GM23248 (cell line): ENCODE results near the gene HSPA4L. TPM values are rescaled to one million over a fixed set of nuclear protein-coding genes. Genes with fewer than 3 reads are reported as not detected.

Experiments
- DNase-seq: peaks from one replicate; pipeline ENCODE4 v3.0.0-alpha.2; 2015
- H2AFZ ChIP-seq: fragments of 200-600 bp; sonication (generic); 2 replicates; pipeline ENCODE4 v1.6.1; 2016; ENCODE audit warnings: antibody characterized with exemption
- H3F3A ChIP-seq: fragments of 200-600 bp; sonication (generic); 2 replicates; pipeline ENCODE4 v1.6.1; 2016; ENCODE audit warnings: mild to moderate bottlenecking, antibody characterized with exemption, mixed run types; ENCODE audit not compliant: insufficient read depth
- H3K27ac ChIP-seq: fragments of 200-600 bp; sonication (generic); 2 replicates; pipeline ENCODE4 v1.5.1; 2016; ENCODE audit warnings: mild to moderate bottlenecking
- H3K27me3 ChIP-seq: fragments of 200-600 bp; sonication (generic); replicated peaks from 2 replicates; pipeline ENCODE4 v1.6.1; 2016; ENCODE audit warnings: mild to moderate bottlenecking; ENCODE audit not compliant: insufficient read depth
- H3K36me3 ChIP-seq: fragments of 200-600 bp; sonication (generic); 2 replicates; pipeline ENCODE4 v1.6.1; 2016; ENCODE audit warnings: low read depth, mild to moderate bottlenecking
- H3K4me1 ChIP-seq: fragments of 200-600 bp; sonication (generic); 2 replicates; pipeline ENCODE4 v1.6.1; 2016; ENCODE audit warnings: mild to moderate bottlenecking; ENCODE audit not compliant: insufficient read depth
- H3K4me2 ChIP-seq: fragments of 200-600 bp; sonication (generic); one replicate; pipeline ENCODE4 v1.6.1; 2016; ENCODE audit warnings: mild to moderate bottlenecking; ENCODE audit not compliant: unreplicated experiment
- H3K4me3 ChIP-seq: fragments of 200-600 bp; sonication (generic); 2 replicates; pipeline ENCODE4 v1.5.1; 2016; ENCODE audit warnings: mild to moderate bottlenecking
- H3K79me2 ChIP-seq: fragments of 200-600 bp; sonication (generic); 2 replicates; pipeline ENCODE4 v1.6.1; 2016; ENCODE audit warnings: mild to moderate bottlenecking; ENCODE audit not compliant: insufficient read depth
- H3K9ac ChIP-seq: fragments of 200-600 bp; sonication (generic); 2 replicates; pipeline ENCODE4 v1.6.1; 2016; ENCODE audit warnings: mild to moderate bottlenecking
- H3K9me2 ChIP-seq: fragments of 200-600 bp; sonication (generic); 2 replicates; pipeline ENCODE4 v1.6.1; 2016; ENCODE audit warnings: mixed run types, mild to moderate bottlenecking, moderate library complexity; ENCODE audit not compliant: insufficient read depth
- H3K9me3 ChIP-seq: fragments of 200-600 bp; sonication (generic); one replicate; pipeline ENCODE4 v1.6.1; 2017; ENCODE audit warnings: low read depth
- H4K20me1 ChIP-seq: fragments of 200-600 bp; sonication (generic); 2 replicates; pipeline ENCODE4 v1.6.0; 2016; ENCODE audit not compliant: insufficient read depth
- EZH2 ChIP-seq: fragments of 200-600 bp; sonication (generic); IDR thresholded peaks from 2 replicates; pipeline ENCODE4 v1.6.1; 2018; ENCODE audit warnings: antibody characterized with exemption, mild to moderate bottlenecking; ENCODE audit not compliant: insufficient read depth, poor library complexity, severe bottlenecking
- EZH2phosphoT487 ChIP-seq: fragments of 200-600 bp; sonication (generic); IDR thresholded peaks from 2 replicates; pipeline ENCODE4 v1.6.1; 2018; ENCODE audit warnings: antibody characterized with exemption, moderate library complexity, mild to moderate bottlenecking, low read depth; ENCODE audit not compliant: insufficient read depth
- WGBS, 2 experiments: methylation state at CpG; one replicate each; pipeline ENCODE4 v1.1.6; 2015 to 2017; ENCODE audit warnings: low lambda C conversion rate in 2 of 2, low coverage in 1 of 2; ENCODE audit errors: missing lambda C conversion rate in 2 of 2; 5-methylcytosine and 5-hydroxymethylcytosine counted together
- in situ Hi-C: fragments of 300-500 bp; cut with MboI; formaldehyde crosslinking; loops from 2 replicates; pipeline ENCODE4 v1.15.0; 2020
- polyA plus RNA-seq: library from polyadenylated mRNA; unstranded; fragments of >200 nt; fragmentation: Nextera tagmentation; extraction: Ambion mirVana; gene quantifications from 2 replicates; pipeline ENCODE4 v1.2.1, GENCODE V29; 2016
- total RNA-seq: library from RNA; depleted of rRNA; stranded (reverse); fragments of >200 nt; shearing (Covaris generic); gene quantifications from 2 replicates; pipeline ENCODE4 v1.2.3, GENCODE V29; 2014

HSPA4L gene
- total and polyA plus RNA-seq, 2 experiments from 2014 or later, result 1.3 to 2.2 TPM

- Histone ChIP-seq H3K4me2 (no peak overlapping the region), H3K9me3 (no peaks in the 10 kb centered on the region), H3F3A (no peaks in the 10 kb centered on the region), H3K4me1 (no peaks in the 10 kb centered on the region), H3K27ac (no peak overlapping the region), H3K36me3 (no peaks in the 10 kb centered on the region), H2AFZ (no peak overlapping the region), H3K9ac (no peak overlapping the region), H3K9me2 (no peaks in the 10 kb centered on the region), H3K4me3 (no peak overlapping the region), H4K20me1 (no peaks in the 10 kb centered on the region), H3K79me2 (no peaks in the 10 kb centered on the region), H3K27me3 (no peaks in the 10 kb centered on the region)
- 47 to 53% methylated on average over 3 of the region's 3 CpGs for WGBS, 2 experiments
- peak; percentile 3 for DNase-seq
- TF ChIP-seq EZH2phosphoT487 (no peak), EZH2 (no peak)
- in situ Hi-C loops, result no loop called here
Measured at GRCh38 chr4:127759893-127760292, 22.2 kb upstream of the HSPA4L start.

GRCh38 chr4:127771535-127772275, 10.4 kb upstream of the HSPA4L start:
- Histone ChIP-seq H3K36me3 (no peaks in the 10 kb centered on the region), H3K9ac (no peak overlapping the region), H3K4me2 (no peak overlapping the region), H3F3A (no peaks in the 10 kb centered on the region), H3K4me1 (no peaks in the 10 kb centered on the region), H3K9me3 (no peaks in the 10 kb centered on the region), H3K9me2 (no peaks in the 10 kb centered on the region), H4K20me1 (no peaks in the 10 kb centered on the region), H3K4me3 (no peak overlapping the region), H3K27ac (no peak overlapping the region), H3K79me2 (no peaks in the 10 kb centered on the region), H2AFZ (no peak overlapping the region), H3K27me3 (no peaks in the 10 kb centered on the region)
- DNase-seq, result no peak
- in situ Hi-C loops, result no loop called here
- WGBS, 2 experiments, result 38% methylated on average over 4 of the region's 4 CpGs
- TF ChIP-seq EZH2 (no peak), EZH2phosphoT487 (no peak)

- H3K27me3 ChIP-seq, result no peaks in the 10 kb centered on the region
- H3K4me3 ChIP-seq, result no peak overlapping the region
- no peaks in the 10 kb centered on the region for H3F3A ChIP-seq
- H4K20me1 ChIP-seq, result no peaks in the 10 kb centered on the region
- no peak overlapping the region for H3K9ac ChIP-seq
- TF ChIP-seq EZH2 (no peak), EZH2phosphoT487 (no peak)
- no peak for DNase-seq
- H3K4me1 ChIP-seq, result no peaks in the 10 kb centered on the region
- no peaks in the 10 kb centered on the region for H3K9me2 ChIP-seq
- no peaks in the 10 kb centered on the region for H3K36me3 ChIP-seq
- H3K27ac ChIP-seq, result no peak overlapping the region
- in situ Hi-C loops, result no loop called here
- no peak overlapping the region for H3K4me2 ChIP-seq
- no peak overlapping the region for H2AFZ ChIP-seq
- WGBS, 2 experiments, result 75 to 80% methylated on average over 10 of the region's 10 CpGs
- H3K9me3 ChIP-seq, result no peaks in the 10 kb centered on the region
- no peaks in the 10 kb centered on the region for H3K79me2 ChIP-seq
Measured at GRCh38 chr4:127772769-127773671, 9.1 kb upstream of the HSPA4L start.

GRCh38 chr4:127775843-127776242, 6.3 kb upstream of the HSPA4L start:
- H3K9me2 ChIP-seq, result no peaks in the 10 kb centered on the region
- in situ Hi-C loops, result no loop called here
- WGBS, 2 experiments, result 71 to 83% methylated on average over 4 of the region's 4 CpGs

More at GRCh38 chr4:127775843-127776242, 6.3 kb upstream of the HSPA4L start:
- H3K27ac ChIP-seq, result no peak overlapping the region
- H3K9ac ChIP-seq, result no peak overlapping the region
- TF ChIP-seq EZH2, result no peak
- TF ChIP-seq EZH2phosphoT487, result no peak
- no peaks in the 10 kb centered on the region for H3K36me3 ChIP-seq
- no peaks in the 10 kb centered on the region for H3K9me3 ChIP-seq
- no peak overlapping the region for H3K4me2 ChIP-seq
- H2AFZ ChIP-seq, result no peak overlapping the region
- no peaks in the 10 kb centered on the region for H3K4me1 ChIP-seq
- no peak for DNase-seq
- no peaks in the 10 kb centered on the region for H4K20me1 ChIP-seq
- no peak overlapping the region for H3K4me3 ChIP-seq
- H3K79me2 ChIP-seq, result no peaks in the 10 kb centered on the region
- H3F3A ChIP-seq, result no peaks in the 10 kb centered on the region
- no peaks in the 10 kb centered on the region for H3K27me3 ChIP-seq
